D721Med (cell line): ENCODE results near the gene ISG20.

Source experiments
- DNase-seq: peaks from one replicate; pipeline ENCODE4 v3.0.0; 2011; ENCODE audit warnings: low spot score; ENCODE audit not compliant: insufficient read length
- FAIRE-seq: peaks from 2 replicates; lab custom pipeline; 2011; peaks lifted over from hg19 to GRCh38; lab: Jason Lieb, UNC
- CTCF ChIP-seq: IDR thresholded peaks from 2 replicates; pipeline ENCODE4 v1.5.1; 2012; ENCODE audit warnings: mild to moderate bottlenecking, control low read depth; ENCODE audit not compliant: insufficient read depth; ENCODE audit errors: missing control alignments

ISG20 gene

GRCh38 chr15:88693191-88693590 is 54.4 kb downstream of the ISG20 start:
- no peak for FAIRE-seq
- no peak for TF ChIP-seq CTCF

GRCh38 chr15:88695101-88695500 is 56.3 kb downstream of the ISG20 start:
- no peak for DNase-seq
- TF ChIP-seq CTCF: no peak
- no peak for FAIRE-seq

More at GRCh38 chr15:88693191-88693590, 54.4 kb downstream of the ISG20 start:
- no peak for DNase-seq

GRCh38 chr15:88695691-88696251 is 57.0 kb downstream of the ISG20 start:
- FAIRE-seq: no peak
- no peak for DNase-seq
- TF ChIP-seq CTCF: no peak

- DNase-seq (no peak), FAIRE-seq (no peak)
- TF ChIP-seq CTCF: no peak
These were observed 57.4 kb downstream of the ISG20 start for GRCh38 chr15:88696254-88696653.

DNA sequence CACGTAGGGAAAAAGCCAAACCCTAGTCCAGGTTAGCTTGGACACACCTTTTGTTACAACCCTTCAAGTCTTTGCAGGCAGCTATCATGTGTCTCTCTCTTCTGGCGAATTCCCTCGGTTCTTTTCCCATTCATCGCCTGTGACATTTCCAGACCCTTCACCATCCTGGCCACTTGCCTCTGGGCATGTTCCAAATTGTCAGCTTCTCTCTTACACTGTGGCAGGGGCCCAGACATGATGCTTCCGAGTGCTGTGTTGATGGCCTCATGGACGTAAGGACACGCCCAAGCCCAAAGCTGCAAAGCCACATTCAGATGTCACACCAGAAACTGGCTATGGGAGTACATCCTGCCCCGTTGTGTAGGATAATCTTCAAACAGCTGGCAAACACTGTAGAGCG is 58.5 kb downstream of the ISG20 start:
- DNase-seq (no peak), FAIRE-seq (no peak)
- no peak for TF ChIP-seq CTCF

- DNase-seq: no peak
- FAIRE-seq: no peak
- TF ChIP-seq CTCF: no peak
These were observed 61.0 kb downstream of the ISG20 start for GRCh38 chr15:88699861-88700260.

DNA sequence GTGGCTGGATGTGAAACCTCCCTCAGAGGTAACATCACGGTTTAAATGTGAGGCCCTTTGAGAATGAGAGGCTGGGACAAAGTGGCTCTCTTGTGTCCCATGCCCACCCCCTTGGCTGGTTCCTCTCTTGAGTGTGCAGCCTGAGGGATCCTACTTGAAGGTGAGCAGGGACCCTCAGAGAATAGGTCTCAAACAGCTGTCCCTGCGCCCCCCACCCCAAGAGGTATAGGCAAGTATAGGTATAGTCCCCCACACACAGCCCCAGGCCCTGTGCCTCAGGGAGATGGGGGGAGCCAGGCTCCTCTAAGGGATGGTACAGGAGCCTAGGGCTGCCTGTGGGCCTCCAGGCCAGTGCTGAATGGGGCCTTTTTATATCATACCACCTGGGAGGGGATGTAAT is 61.9 kb downstream of the ISG20 start:
- no peak for FAIRE-seq
- no peak for DNase-seq
- TF ChIP-seq CTCF: no peak
